HG03196 (cell line): Measurements from ENCODE around the gene CLEC4G.
"Not testable (repeated sequence)": the region's sequence is repeated elsewhere in the genome, so short reads cannot be mapped to it uniquely, and the experiment has no call there.

Experiments
- ATAC-seq: cut with Tn5 transposase; IDR thresholded peaks from one replicate; pipeline ENCODE4 v1.9.1; 2021; ENCODE audit not compliant: unreplicated experiment

The CLEC4G gene, protein sequence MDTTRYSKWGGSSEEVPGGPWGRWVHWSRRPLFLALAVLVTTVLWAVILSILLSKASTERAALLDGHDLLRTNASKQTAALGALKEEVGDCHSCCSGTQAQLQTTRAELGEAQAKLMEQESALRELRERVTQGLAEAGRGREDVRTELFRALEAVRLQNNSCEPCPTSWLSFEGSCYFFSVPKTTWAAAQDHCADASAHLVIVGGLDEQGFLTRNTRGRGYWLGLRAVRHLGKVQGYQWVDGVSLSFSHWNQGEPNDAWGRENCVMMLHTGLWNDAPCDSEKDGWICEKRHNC

DNA sequence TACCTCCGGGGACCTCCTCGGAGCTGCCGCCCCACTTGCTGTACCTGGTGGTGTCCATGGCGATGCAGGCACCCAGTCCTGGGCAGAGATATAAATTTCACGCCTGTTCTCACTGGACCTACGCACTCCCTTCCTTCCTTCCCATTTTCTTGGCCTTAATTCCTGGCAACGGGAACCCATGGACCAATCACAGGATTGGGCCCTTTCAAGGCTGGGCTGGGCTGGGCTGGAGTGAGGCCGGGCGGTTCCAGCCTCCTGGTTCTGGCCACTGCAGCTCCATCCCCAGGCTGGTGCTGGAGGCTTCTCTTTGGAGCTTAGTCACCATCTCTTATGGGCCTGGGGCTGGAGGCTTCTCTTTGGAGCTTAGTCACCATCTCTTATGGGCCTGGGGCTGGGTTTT, at the start of gene CLEC4G:
Gene CLEC4G, minus strand, starts transcription at position 66 of the 400 bp plus-strand sequence. Its CDS starts 8 bp downstream, at position 58.
- no peak for ATAC-seq

DNA sequence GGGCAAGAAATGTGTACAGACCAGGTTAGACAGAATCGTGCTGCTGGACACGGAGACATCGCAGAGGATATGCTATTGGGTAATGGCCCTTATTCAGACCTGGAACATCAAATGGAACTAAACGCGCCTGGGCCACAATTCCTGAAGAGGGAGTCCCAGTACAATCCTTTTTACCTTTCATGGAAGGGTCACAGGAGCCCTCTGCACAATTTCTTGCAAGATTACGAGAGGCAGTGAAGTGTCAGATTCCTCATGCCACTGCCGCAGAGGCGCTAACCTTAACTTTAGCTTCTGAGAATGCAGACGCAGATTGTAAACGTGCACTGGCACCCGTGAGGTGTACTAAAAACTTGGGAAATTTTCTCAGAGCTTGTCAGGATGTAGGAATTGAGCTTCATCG, 49.2 kb upstream of the CLEC4G start:
- no peak for ATAC-seq

DNA sequence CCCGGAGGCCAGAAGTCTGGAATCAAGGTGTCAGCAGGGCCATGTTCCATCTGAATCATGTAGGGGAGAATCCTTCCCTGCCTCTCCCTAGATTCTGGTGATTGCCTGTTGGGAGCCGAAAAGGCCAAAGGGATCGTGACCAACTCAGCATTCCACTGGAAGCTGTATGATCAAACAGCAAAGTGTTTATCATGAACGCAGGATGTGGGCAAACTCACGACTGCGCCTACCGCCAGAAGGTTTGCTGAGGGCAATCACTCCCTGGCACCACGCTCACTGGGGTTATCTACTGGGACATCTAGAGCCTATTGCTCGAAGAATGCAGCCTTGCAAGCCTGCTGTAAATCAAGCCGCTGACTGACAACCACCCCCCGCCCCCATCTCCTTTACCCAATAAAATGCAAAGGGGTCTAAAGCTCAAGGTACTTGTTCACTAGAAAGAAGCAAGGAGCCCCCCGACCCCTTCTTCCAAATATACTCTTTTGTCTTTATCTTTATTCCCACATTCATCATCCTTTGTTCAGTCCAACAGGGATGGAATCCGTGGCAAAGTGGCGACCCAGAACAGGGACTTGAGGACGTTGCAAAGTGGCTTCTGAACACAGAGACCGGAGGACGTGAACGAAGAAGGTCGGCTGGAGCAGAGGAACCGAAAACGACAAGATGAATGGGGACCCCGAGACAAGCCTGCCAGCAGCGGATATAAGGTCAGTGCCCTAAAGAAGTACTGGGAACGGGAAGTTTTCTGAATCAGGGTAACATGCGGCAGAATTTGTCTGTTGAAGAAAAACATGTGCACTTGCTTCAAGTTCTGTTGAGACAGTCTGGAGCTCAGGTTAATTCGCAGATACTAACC, 47.9 kb upstream of the CLEC4G start:
- no peak for ATAC-seq

DNA sequence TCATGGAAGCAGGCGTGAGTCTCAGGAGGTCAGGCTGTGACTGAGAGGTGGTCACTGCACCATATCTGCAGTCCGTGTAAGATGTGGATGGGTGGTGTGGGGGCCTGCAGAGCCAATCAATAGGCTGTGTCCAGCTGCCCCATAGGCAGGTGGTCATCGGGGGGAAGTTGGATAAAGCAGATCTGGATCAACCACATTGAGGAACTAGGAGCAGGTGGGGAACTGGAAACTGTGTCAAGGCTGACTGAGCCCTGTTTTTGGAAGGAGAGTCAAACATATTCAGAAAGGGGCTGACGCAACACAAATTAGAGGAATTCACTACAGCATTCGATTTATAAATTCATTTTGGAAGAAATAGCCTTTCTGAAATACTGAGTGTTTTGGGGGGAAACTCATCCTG, 46.2 kb upstream of the CLEC4G start:
- ATAC-seq = no peak

DNA sequence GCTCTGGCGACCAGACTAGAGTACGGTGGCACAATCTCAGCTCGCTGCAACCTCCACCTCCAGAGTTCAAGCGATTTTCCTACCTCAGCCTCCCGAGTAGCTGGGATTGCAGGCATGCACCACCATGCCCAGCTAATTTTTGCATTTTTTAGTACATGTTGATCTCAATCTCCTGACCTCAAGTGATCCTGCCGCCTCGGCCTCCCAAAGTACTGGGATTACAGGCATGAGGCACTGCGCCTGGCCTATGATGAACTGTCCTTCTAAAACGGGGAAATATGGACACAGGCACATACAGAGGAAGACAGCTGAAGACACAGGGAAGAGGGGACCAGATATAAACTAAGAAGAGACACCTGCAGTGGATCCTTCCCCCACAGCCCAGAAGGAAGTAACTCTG, 43.9 kb upstream of the CLEC4G start:
- ATAC-seq = no peak

DNA sequence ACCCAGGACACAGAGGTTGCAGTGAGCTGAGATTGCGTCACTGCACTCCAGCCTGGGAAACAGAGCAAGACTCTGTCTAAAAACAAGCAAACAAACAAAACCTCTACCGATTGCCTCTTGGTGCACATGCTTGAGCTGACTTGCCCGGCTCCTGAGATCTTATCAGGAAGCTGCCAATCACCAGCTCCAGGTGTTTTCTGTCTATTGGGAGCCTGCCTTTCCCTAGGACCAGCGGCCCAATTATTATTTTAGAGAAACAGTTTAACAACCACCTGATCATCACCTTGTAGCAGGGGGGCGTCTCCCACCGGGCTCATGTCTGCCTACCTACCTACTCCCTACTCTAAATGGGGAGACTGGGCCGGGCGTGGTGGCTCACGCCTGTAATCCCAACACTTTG, 41.9 kb upstream of the CLEC4G start:
- no peak for ATAC-seq

DNA sequence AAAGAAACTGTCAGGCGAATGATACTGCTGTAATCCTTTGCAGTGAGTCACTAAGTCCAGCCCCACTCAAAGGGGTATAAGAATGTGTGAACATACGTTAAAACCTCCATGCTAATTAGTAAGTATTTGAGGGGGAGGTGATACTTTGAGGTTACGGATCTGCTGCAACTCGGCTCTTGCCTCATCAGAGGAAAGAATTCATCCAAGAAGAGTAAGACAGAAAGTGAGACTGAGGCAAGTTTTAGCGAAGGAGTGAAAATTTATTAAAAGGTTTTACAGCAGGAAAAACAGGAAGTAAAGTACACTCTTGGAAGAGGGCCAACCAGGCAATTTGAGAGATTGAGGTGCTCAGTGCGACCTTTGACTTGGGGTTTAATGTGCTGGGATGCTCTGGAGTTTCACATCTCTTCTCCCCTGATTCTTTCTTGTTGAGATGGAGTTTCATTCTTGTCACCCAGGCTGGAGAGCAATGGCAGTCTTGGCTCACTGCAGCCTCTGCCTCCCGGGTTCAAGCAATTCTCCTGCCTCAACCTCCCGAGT, 40.9 kb upstream of the CLEC4G start:
- no peak for ATAC-seq

DNA sequence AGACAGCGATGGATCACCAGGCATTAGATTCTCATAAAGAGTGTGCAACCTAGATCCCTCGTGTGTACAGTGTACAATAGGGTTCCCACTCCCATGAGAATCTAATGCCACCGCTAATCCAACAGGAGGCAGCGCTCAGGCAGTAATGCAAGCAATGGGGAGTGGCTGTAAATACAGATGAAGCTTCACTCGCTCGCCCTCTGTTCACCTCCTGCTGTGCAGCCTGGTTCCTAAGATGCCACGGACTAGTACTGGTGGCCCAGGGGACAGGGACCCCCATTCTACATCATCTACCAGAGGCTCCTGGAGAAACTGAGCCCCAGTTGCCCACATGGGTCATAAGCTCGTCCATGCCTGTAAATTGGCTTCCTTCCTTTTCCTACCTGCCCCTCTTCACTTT, 39.2 kb upstream of the CLEC4G start:
- ATAC-seq = no peak

DNA sequence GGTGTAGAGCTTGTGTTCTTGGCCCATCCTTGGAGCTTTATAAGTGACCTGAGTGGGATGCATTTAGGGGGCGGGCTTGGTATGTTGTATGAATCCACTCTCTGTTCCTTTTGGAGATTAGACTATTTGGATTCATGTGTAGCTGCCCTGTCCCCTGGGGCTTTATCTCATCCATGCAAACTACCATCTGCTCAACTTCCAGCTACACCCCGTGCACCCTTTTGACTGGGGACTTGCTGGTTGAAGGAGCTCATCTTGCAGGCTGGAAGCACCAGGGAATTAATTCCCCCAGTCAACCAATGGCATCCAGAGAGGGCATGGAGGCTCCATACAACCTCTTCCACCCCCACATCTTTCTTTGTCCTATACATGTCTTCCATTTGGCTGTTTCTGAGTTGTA, 37.3 kb upstream of the CLEC4G start:
- no peak for ATAC-seq

DNA sequence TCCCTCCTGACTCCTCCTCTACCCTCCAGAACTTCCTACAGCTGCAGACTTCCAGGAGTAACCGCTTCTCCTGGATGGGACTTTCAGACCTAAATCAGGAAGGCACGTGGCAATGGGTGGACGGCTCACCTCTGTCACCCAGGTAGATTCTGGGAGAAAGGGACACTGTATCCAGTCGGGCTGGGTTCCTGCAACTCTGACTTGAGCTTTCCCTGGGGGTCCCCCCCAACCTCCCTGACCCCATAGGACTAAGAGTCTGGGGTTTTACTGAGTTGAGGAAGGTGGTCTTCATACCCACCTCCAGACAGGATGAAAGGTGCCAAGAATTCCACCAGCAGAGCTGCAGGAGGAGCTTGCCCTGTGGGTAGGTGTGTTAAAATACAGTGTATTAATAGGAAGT, 35.6 kb upstream of the CLEC4G start:
- ATAC-seq = no peak

DNA sequence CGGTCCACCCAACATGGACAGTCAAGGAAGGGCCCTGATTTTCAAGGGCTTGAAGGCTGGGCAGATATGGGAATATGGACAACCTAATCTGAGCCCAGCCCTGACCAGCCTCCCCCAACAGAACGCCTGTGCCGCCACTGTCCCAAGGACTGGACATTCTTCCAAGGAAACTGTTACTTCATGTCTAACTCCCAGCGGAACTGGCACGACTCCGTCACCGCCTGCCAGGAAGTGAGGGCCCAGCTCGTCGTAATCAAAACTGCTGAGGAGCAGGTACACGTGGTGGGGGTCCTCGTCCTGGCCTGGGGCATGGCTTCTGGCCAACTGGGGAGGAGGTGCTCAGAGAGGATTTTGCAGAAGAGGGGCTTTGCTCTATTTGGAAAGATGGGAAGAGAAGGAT, 34.6 kb upstream of the CLEC4G start:
- no peak for ATAC-seq

DNA sequence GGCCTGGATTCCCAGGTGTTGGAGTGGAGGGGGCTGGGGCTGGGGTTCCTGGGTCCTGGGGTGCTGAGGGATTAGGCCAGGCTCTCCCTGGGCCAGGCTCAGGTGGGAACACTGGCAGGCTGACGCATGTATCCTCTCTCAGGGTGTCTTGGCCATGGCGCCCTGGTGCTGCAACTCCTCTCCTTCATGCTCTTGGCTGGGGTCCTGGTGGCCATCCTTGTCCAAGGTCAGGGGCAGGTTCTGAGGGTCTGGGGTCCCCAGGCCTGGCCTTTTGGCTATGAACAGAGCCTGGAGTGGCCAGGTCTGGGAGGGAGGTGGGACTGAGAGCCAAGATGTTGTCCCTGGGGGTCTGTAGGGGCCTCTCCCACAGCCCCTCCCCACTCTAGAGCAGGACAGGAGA, 33.1 kb upstream of the CLEC4G start:
- ATAC-seq = not testable (repeated sequence)

DNA sequence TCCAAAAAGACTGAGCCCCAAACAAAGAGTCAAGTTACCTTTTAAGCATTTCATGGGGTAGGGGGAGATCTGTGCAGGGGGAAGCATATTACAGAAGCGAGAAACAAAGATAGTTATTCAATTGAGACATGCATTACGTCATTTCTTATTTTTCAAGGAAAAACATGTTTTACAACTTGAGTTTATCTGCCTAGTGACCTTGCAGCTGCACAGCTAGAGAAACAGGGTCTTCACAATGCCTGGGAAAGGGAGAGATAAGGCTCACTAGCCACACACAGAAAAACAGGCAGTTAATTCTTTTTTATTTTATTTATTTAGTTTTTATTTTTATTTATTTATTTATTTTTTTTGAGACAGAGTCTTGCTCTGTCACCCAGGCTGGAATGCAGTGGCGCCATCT, 32.2 kb upstream of the CLEC4G start:
- ATAC-seq = not testable (repeated sequence)

DNA sequence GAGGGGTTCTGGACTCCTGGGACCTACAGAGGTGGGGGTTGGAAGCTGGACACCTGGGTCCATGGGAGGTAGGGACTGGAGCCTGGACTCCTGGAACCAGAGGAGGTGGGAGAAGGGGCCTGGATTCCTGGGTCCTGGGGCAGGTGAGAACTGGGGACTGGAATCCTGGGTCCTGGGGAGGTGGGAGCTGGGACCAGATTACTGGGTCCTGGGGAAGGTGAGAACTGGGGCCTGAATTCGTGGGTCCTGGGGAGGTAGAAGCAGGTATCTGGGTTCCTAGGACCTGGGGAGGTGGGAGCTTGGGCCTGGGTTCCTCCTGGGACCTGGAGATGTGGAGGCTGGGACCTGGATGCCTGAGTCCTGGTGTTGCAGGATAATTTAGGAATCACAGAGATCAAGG, 31.8 kb upstream of the CLEC4G start:
- no peak for ATAC-seq

DNA sequence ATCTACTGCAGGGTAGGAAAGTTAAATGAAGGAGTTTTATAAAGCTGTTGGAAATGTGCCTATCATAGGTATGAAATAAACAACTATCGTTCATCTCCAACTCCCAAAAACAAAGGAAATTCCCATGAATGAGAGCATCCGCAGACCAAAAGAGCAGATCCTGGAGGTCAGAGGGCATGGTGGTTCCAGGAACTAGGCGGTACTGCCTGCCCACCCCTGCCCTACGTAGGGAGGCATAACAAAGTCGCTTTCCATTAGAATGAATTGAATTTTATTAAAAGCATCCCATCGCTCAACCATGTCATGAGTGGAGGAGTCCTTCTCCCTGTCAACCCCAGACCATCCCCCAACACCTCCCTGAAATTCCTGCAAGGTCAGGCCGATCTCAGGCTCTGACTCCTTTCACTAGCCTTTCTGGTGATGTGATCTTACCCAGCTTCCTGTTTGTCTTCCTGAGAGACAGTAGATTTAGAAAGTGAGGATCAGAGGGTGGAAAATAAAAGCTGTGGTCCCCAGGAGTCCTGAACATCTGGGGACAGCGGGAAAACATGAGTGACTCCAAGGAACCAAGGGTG, 30.9 kb upstream of the CLEC4G start, which contains the start of gene CLEC4M:
Gene CLEC4M, plus strand, starts transcription at position 525 of the 575 bp plus-strand sequence. Its CDS starts 24 bp downstream, at position 549.
- no peak for ATAC-seq

DNA sequence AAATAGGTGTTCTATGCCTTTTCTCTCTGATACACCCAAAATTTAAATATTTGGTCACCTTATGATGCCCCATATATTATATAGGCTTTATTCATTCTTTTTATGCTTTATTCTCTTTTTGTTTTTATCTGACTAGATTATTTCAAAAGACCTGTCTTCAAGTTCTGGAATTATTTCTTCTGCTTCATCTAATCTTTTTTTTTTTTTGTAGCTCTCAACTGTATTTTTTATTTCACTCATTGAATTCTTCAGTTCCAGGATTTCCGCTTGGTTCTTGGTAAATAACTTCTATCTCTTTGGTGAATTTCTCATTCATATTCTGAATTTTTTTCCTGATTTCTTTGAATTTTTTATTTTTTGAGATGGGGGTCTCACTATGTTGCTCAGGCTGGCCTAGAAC, 27.2 kb upstream of the CLEC4G start:
- no peak for ATAC-seq

DNA sequence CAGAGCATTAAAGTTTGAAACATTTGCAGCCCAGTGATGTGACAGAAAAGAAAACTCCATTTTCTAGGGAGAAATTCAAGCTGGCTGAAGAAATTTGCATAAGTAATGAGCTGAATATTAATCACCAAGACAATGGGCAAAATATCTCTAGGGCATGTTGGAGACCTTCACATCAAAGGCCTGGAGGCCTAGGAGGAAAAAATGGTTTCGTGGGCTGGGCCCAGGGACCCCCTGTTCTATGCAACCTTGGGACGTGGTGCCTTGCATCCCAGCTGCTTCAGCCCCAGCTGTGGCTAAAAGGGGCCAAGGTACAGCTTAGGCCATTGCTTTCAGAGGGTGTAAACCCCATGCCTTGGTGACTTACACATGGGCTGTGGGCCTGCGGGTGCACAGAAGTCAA, 25.4 kb upstream of the CLEC4G start:
- ATAC-seq = no peak

DNA sequence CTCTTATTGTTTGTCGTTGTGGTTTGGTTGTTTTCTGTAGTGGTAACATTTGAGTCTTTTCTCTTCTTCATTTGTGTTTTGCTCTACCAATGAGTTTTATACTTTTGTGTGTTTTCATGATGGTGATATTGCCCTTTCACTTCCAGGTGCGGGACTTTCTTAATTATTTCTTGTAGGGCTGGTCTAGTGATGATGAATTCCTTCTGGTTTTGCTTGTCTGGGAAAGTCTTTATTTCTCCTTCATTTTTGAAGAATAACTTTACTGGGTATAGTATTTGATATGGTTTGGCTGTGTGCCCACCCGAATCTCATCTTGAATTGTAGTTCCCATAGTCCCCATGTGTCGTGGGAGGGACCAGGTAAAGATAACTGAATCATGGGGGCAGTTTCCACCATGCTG, 24.3 kb upstream of the CLEC4G start:
- ATAC-seq = no peak

DNA sequence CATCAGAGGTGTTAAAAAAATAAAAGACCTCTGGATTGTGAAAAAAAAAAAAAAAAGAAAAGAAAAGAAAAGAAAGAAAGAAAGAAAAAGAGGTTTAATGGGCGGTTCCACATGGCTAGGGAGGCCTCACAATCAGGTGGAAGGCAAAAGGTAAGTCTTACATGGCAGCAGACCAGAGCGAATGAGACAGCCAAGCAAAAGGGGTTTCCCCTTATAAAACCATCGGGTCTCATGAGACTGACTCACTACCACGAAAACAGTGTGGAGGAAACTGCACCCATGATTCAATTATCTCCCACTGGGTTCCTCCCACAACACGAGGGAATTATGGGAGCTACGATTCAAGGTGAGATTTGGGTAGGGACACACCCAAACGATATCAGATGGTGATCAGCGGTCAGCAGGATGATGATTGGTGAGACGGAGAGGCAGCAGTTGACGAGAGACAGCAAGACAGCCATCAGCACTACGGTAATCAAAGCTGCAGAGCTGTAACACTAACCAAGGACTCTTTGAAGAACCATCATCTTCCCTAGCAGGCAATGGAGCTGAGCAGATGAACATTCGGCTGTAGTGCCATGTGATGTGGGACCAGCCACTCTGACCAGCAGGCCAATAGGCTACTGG, 19.4 kb upstream of the CLEC4G start:
- ATAC-seq = no peak

DNA sequence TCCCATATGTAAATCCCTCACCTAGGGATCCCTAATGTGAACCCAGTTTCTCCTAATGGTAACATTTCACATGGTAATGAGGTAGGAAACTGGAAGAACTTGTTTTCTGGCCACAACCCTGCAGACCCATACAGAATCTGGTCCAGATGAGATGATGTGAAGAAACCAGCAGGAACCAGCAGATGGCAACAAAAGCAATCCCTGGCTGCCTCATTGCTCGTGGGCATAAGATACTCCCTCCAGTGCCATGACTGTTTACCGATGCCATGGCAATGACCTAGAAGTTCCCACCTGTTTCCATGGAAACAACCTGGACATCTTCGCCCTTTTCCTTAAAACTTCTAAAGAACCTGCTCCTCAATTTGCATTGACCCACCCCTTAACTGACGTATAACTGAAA, 16.8 kb upstream of the CLEC4G start:
- ATAC-seq = no peak

DNA sequence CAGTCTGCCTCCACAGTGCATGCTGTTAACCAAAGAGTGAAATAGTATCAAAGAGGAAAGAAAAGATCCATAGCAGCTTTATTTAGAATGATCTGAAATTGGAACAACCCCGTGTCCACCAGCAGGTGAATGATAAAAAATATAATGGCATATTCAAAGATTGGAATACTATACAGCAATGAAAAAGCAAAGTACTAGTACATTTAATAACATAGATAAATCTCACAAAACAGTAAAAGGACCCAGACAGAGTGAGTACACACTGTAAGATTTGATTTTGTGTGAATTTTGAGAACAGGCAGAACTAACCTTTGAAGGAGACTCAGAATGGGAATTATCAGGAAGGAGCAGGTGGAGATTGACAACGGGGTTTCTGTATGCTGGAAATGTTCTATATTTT, 16.3 kb upstream of the CLEC4G start:
- no peak for ATAC-seq
